Lower leg skin (tissue), 4 donors: Measurements from ENCODE around the gene TMC4. TPM values are rescaled to one million over a fixed set of nuclear protein-coding genes. Genes with fewer than 3 reads are reported as not detected.

Source experiments
- DNase-seq, 2 donors: peaks; one replicate each; pipeline ENCODE4 v3.0.0-alpha.2; 2019; ENCODE audit warnings: low spot score in 2 of 2
- H3K4me3 ChIP-seq: fragments of 200-600 bp; sonication (generic); 2 replicates; pipeline ENCODE4 v1.5.1; 2017; ENCODE audit warnings: mild to moderate bottlenecking, low read depth; ENCODE audit not compliant: poor library complexity, severe bottlenecking
- CTCF ChIP-seq, 3 donors: fragments of 450-650 bp; IDR thresholded peaks; one replicate each; pipeline ENCODE4 v1.5.1; 2016; ENCODE audit warnings: antibody characterized with exemption in 3 of 3, mild to moderate bottlenecking in 3 of 3, moderate library complexity in 2 of 3
- POLR2A ChIP-seq, 2 donors: fragments of 450-650 bp; IDR thresholded peaks; one replicate each; pipeline ENCODE4 v1.6.1; 2016 to 2017; ENCODE audit warnings: antibody characterized with exemption in 2 of 2, mild to moderate bottlenecking in 1 of 2, moderate library complexity in 1 of 2
- WGBS, 2 donors: methylation state at CpG; one replicate each; pipeline ENCODE4 v1.1.5; 2018; 5-methylcytosine and 5-hydroxymethylcytosine counted together
- intact Hi-C: fragments of 100-400 bp; cut with DNase I; formaldehyde crosslinking; loops from one replicate; pipeline ENCODE4 v1.15.0; 2023; ENCODE audit warnings: low total_unique reads
- total RNA-seq, 4 donors: library from RNA; depleted of rRNA; stranded (reverse); fragments of >200 nt; gene quantifications; one replicate each; pipeline ENCODE4 v1.1.0, GENCODE V29; 2016

Gene TMC4
- total RNA-seq, 4 donors from 2014 or later, result 2.4 to 9.3 (median 6.3) TPM

GRCh38 chr19:54152878-54153524 lies 20.0 kb downstream of the TMC4 start:
- 87 to 88% methylated on average over 23 to 25 of the region's 25 CpGs for WGBS, 2 donors
- DNase-seq, result no peak
- H3K4me3 ChIP-seq, result no peak overlapping the region

GRCh38 chr19:54152267-54152666 lies 20.7 kb downstream of the TMC4 start:
- H3K4me3 ChIP-seq, result no peak overlapping the region
- intact Hi-C loops, result no loop called here
- WGBS, 2 donors, result 92 to 95% methylated on average over 6 to 8 of the region's 12 CpGs
- no peak for DNase-seq
- TF ChIP-seq POLR2A (IDR thresholded peaks at IDR 0.05) (no peak), CTCF (IDR thresholded peaks at IDR 0.05) (no peak)

More at GRCh38 chr19:54152878-54153524, 20.0 kb downstream of the TMC4 start:
- TF ChIP-seq CTCF (IDR thresholded peaks at IDR 0.05) (no peak), POLR2A (IDR thresholded peaks at IDR 0.05) (no peak)
- intact Hi-C loops, result no loop called here

GRCh38 chr19:54151362-54152035 lies 21.5 kb downstream of the TMC4 start:
- intact Hi-C loops, result no loop called here
- TF ChIP-seq CTCF (IDR thresholded peaks at IDR 0.05), result no peak
- no peak for TF ChIP-seq POLR2A (IDR thresholded peaks at IDR 0.05)
- no peak overlapping the region for H3K4me3 ChIP-seq
- 79 to 86% methylated on average over 23 of the region's 23 CpGs for WGBS, 2 donors
- no peak for DNase-seq

GRCh38 chr19:54149021-54149812 lies 23.7 kb downstream of the TMC4 start:
- intact Hi-C loops, result no loop called here
- WGBS, 2 donors, result 83 to 86% methylated on average over 12 of the region's 12 CpGs
- no peak for DNase-seq
- TF ChIP-seq POLR2A (IDR thresholded peaks at IDR 0.05), result no peak
- no peak for TF ChIP-seq CTCF (IDR thresholded peaks at IDR 0.05)
- H3K4me3 ChIP-seq, result no peak overlapping the region

GRCh38 chr19:54148158-54148557 lies 24.8 kb downstream of the TMC4 start:
- WGBS, 2 donors, result 81 to 87% methylated on average over 4 to 19 of the region's 19 CpGs
- TF ChIP-seq POLR2A (IDR thresholded peaks at IDR 0.05) (no peak), CTCF (IDR thresholded peaks at IDR 0.05) (no peak)
- no peak for DNase-seq
- no peak overlapping the region for H3K4me3 ChIP-seq
- intact Hi-C loops, result no loop called here
